Measurements from ENCODE around the gene FGFRL1.

DNA sequence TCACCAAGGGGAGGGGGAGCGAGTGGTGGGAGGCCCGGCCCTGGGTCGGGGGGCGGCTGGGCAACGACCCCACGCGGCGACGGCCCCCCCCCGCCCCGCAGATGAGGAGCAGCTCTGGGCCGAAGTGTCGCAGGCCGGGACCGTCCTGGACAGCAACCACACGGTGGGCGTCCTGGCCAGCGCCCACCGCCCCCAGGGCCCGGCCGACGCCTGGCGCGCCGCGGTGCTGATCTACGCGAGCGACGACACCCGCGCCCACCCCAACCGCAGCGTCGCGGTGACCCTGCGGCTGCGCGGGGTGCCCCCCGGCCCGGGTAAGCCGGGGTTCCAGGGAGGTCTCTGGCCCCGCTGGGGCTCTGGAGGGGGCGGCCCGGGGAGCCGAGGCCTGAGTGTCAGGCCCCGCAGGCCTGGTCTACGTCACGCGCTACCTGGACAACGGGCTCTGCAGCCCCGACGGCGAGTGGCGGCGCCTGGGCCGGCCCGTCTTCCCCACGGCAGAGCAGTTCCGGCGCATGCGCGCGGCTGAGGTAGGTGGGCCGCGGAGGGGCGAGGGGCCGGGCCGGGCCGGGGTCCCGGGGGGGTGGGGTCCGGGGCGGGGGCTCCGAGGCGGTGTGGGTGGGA, 8.7 kb upstream of the FGFRL1 start:
- TF ChIP-seq, protein P1, sequence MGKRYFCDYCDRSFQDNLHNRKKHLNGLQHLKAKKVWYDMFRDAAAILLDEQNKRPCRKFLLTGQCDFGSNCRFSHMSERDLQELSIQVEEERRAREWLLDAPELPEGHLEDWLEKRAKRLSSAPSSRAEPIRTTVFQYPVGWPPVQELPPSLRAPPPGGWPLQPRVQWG (CRISPR knock-in tag; IDR thresholded peaks at IDR 0.05; ENCODE audit: borderline replicate concordance, low read depth) = no peak
- no peak for TF ChIP-seq GTF2F1 (IDR thresholded peaks at IDR 0.05; ENCODE audit: low read length)
- TF ChIP-seq EZH2 (conservative IDR thresholded peaks at IDR 0.05; ENCODE audit: low read depth, low read length) = no peak
- TF ChIP-seq, protein P2, sequence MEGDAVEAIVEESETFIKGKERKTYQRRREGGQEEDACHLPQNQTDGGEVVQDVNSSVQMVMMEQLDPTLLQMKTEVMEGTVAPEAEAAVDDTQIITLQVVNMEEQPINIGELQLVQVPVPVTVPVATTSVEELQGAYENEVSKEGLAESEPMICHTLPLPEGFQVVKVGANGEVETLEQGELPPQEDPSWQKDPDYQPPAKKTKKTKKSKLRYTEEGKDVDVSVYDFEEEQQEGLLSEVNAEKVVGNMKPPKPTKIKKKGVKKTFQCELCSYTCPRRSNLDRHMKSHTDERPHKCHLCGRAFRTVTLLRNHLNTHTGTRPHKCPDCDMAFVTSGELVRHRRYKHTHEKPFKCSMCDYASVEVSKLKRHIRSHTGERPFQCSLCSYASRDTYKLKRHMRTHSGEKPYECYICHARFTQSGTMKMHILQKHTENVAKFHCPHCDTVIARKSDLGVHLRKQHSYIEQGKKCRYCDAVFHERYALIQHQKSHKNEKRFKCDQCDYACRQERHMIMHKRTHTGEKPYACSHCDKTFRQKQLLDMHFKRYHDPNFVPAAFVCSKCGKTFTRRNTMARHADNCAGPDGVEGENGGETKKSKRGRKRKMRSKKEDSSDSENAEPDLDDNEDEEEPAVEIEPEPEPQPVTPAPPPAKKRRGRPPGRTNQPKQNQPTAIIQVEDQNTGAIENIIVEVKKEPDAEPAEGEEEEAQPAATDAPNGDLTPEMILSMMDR (CRISPR knock-in tag; IDR thresholded peaks at IDR 0.05) = no peak

All from HepG2 (cell line).